ENCODE data around the gene USP24. TPM values are rescaled to one million over a fixed set of nuclear protein-coding genes. Genes with fewer than 3 reads are reported as not detected.
"Not testable (repeated sequence)": the region's sequence is repeated elsewhere in the genome, so short reads cannot be mapped to it uniquely, and the experiment has no call there.

Gene USP24
- total RNA-seq, 1 donor from 2014 or later = 40.8 TPM

- TF ChIP-seq CTCF (IDR thresholded peaks at IDR 0.05; ENCODE audit: insufficient read depth, low read length, severe bottlenecking) = no peak
- peaks cover 1% of the 10 kb centered on the region for H3K36me3 ChIP-seq (ENCODE audit: control insufficient read depth, insufficient read depth, low read length)
- FAIRE-seq (no peak), DNase-seq (ENCODE audit: low read depth) (no peak)
- no peaks in the 10 kb centered on the region for H3K27me3 ChIP-seq (ENCODE audit: control insufficient read depth, insufficient read depth, low read length)
- H3K4me3 ChIP-seq (ENCODE audit: low read depth, low read length) = no peak overlapping the region
These were observed 23.1 kb downstream of the USP24 start for GRCh38 chr1:55192093-55192492.

GRCh38 chr1:55191219-55191952 lies 23.8 kb downstream of the USP24 start:
- H3K27me3 ChIP-seq (ENCODE audit: control insufficient read depth, insufficient read depth, low read length); FAIRE-seq; H3K36me3 ChIP-seq (ENCODE audit: control insufficient read depth, insufficient read depth, low read length); DNase-seq (ENCODE audit: low read depth); H3K4me3 ChIP-seq (ENCODE audit: low read depth, low read length): not testable (repeated sequence)

GRCh38 chr1:55190109-55190508 lies 25.1 kb downstream of the USP24 start:
- no peak for DNase-seq (ENCODE audit: low read depth)
- Histone ChIP-seq H3K36me3 (ENCODE audit: control insufficient read depth, insufficient read depth, low read length) (peaks cover 1% of the 10 kb centered on the region), H3K4me3 (ENCODE audit: low read depth, low read length) (no peak overlapping the region), H3K27me3 (ENCODE audit: control insufficient read depth, insufficient read depth, low read length) (no peaks in the 10 kb centered on the region)
- FAIRE-seq = no peak
- TF ChIP-seq CTCF (IDR thresholded peaks at IDR 0.05; ENCODE audit: insufficient read depth, low read length, severe bottlenecking) = no peak

- Histone ChIP-seq H3K27me3 (ENCODE audit: control insufficient read depth, insufficient read depth, low read length) (no peaks in the 10 kb centered on the region), H3K36me3 (ENCODE audit: control insufficient read depth, insufficient read depth, low read length) (peaks cover 1% of the 10 kb centered on the region), H3K4me3 (ENCODE audit: low read depth, low read length) (no peak overlapping the region)
- no peak for TF ChIP-seq CTCF (IDR thresholded peaks at IDR 0.05; ENCODE audit: insufficient read depth, low read length, severe bottlenecking)
- DNase-seq (ENCODE audit: low read depth) = no peak
- FAIRE-seq = no peak
These were observed 26.3 kb downstream of the USP24 start for GRCh38 chr1:55188909-55189308.

GRCh38 chr1:55185832-55186231 lies 29.3 kb downstream of the USP24 start:
- DNase-seq (ENCODE audit: low read depth) (no peak), FAIRE-seq (no peak)
- H3K36me3 ChIP-seq (ENCODE audit: control insufficient read depth, insufficient read depth, low read length) = peaks cover 1% of the 10 kb centered on the region
- TF ChIP-seq CTCF (IDR thresholded peaks at IDR 0.05; ENCODE audit: insufficient read depth, low read length, severe bottlenecking) = no peak
- H3K27me3 ChIP-seq (ENCODE audit: control insufficient read depth, insufficient read depth, low read length) = no peaks in the 10 kb centered on the region
- H3K4me3 ChIP-seq (ENCODE audit: low read depth, low read length) = no peak overlapping the region

- H3K27me3 ChIP-seq (ENCODE audit: control insufficient read depth, insufficient read depth, low read length) = no peaks in the 10 kb centered on the region
- no peak for FAIRE-seq
- DNase-seq (ENCODE audit: low read depth) = no peak
- peaks cover 1% of the 10 kb centered on the region for H3K36me3 ChIP-seq (ENCODE audit: control insufficient read depth, insufficient read depth, low read length)
- no peak overlapping the region for H3K4me3 ChIP-seq (ENCODE audit: low read depth, low read length)
- TF ChIP-seq CTCF (IDR thresholded peaks at IDR 0.05; ENCODE audit: insufficient read depth, low read length, severe bottlenecking) = no peak
These were observed 30.3 kb downstream of the USP24 start for GRCh38 chr1:55184859-55185258.

Measured in bronchial epithelial cell (primary cell).